GM12878 (cell line): ENCODE results near the gene GJA5. TPM values are rescaled to one million over a fixed set of nuclear protein-coding genes. Genes with fewer than 3 reads are reported as not detected.

Source experiments
- ATAC-seq: fragments of 200-7000 bp; cut with Tn5 transposase; 3 replicates; pipeline ENCODE4 v1.9.1; 2020; ENCODE audit warnings: mild to moderate bottlenecking, moderate library complexity
- BruUV-seq: library from RNA; stranded (reverse); fragments of 400-500 nt; replicated peaks from 2 replicates; lab custom pipeline; 2021; lab: Mats Ljungman, UMichigan
- CTCF ChIA-PET: fragments of 300-600 bp; sonication (Branson Sonifier 250); formaldehyde crosslinking; extraction: SDS; loops from one replicate; lab custom pipeline; 2021; ENCODE audit warnings: inconsistent platforms; lab: Yijun Ruan, JAX
- POLR2A ChIA-PET: fragments of 350-600 bp; formaldehyde crosslinking; extraction: SDS; loops from one replicate; lab custom pipeline; 2021; ENCODE audit warnings: inconsistent platforms; lab: Charles Lee
- RAD21 ChIA-PET: fragments of 300-600 bp; sonication (Branson Sonifier 250); formaldehyde crosslinking; loops from one replicate; lab custom pipeline; 2023; ENCODE audit warnings: antibody characterized with exemption; ENCODE audit not compliant: unreplicated experiment; lab: Charles Lee
- SMC1A ChIA-PET: fragments of 300-600 bp; sonication (Branson Sonifier 250); formaldehyde crosslinking; loops from one replicate; lab custom pipeline; 2023; ENCODE audit not compliant: unreplicated experiment, uncharacterized antibody; lab: Charles Lee
- DNase-seq: peaks from one replicate; pipeline ENCODE4 v3.0.0-alpha.2; 2011; ENCODE audit warnings: low read depth, low spot score
- FAIRE-seq: peaks from 3 replicates; lab custom pipeline; 2011; peaks lifted over from hg19 to GRCh38; lab: Jason Lieb, UNC
- H2AFZ ChIP-seq: 2 replicates; pipeline ENCODE4 v1.6.0; 2011; ENCODE audit warnings: low read depth, low read length, control low read depth; ENCODE audit not compliant: control insufficient read depth
- H3K27ac ChIP-seq: 2 replicates; pipeline ENCODE4 v1.5.1; 2011; ENCODE audit warnings: control low read depth; ENCODE audit not compliant: control insufficient read depth, insufficient read depth
- H3K27me3 ChIP-seq, 2 experiments: replicated peaks in 1 of 2; 2 replicates each; pipeline versions ENCODE4 v1.6.0 to v1.6.1; 2011; ENCODE audit warnings: low read length in 1 of 2; ENCODE audit not compliant: control insufficient read depth in 2 of 2, insufficient read depth in 2 of 2
- H3K36me3 ChIP-seq, 2 experiments: 2 replicates each; pipeline ENCODE4 v1.5.1; 2011; ENCODE audit warnings: low read length in 1 of 2; ENCODE audit not compliant: control insufficient read depth in 2 of 2, insufficient read depth in 2 of 2
- H3K4me1 ChIP-seq: 2 replicates; pipeline ENCODE4 v1.6.1; 2011; ENCODE audit warnings: mild to moderate bottlenecking, low read length, moderate library complexity, mixed read lengths; ENCODE audit not compliant: control insufficient read depth, insufficient read depth
- H3K4me2 ChIP-seq: 2 replicates; pipeline ENCODE4 v1.6.0; 2011; ENCODE audit warnings: control low read depth; ENCODE audit not compliant: control insufficient read depth, insufficient read depth
- H3K4me3 ChIP-seq: fragments of 200-600 bp; sonication (generic); 2 replicates; pipeline ENCODE4 v1.5.1; 2016
- H3K79me2 ChIP-seq: 2 replicates; pipeline ENCODE4 v1.6.0; 2011; ENCODE audit warnings: low read length; ENCODE audit not compliant: control insufficient read depth, insufficient read depth
- H3K9ac ChIP-seq: 2 replicates; pipeline ENCODE4 v1.8.0; 2011; ENCODE audit warnings: low read length, control low read depth, mixed read lengths; ENCODE audit not compliant: control insufficient read depth, insufficient read depth
- H3K9me3 ChIP-seq: replicated peaks from 3 replicates; pipeline ENCODE4 v1.5.1; 2011; ENCODE audit warnings: mild to moderate bottlenecking, low read length; ENCODE audit not compliant: control insufficient read depth, insufficient read depth
- H4K20me1 ChIP-seq: 2 replicates; pipeline ENCODE4 v1.6.0; 2011; ENCODE audit not compliant: control insufficient read depth, insufficient read depth
- CHD1 ChIP-seq: IDR thresholded peaks from 2 replicates; pipeline ENCODE4 v1.6.1; 2012; ENCODE audit warnings: low read depth, low read length, improper control_type of control experiment
- CHD2 ChIP-seq: IDR thresholded peaks from 2 replicates; pipeline ENCODE4 v1.6.1; 2011; ENCODE audit warnings: low read depth, low read length, improper control_type of control experiment, borderline replicate concordance
- FOS ChIP-seq: IDR thresholded peaks from 3 replicates; pipeline ENCODE4 v1.6.1; 2011; ENCODE audit warnings: borderline replicate concordance; ENCODE audit not compliant: insufficient read length; ENCODE audit errors: extremely low read depth
- KLF5 ChIP-seq: fragments of 450-650 bp; IDR thresholded peaks from 2 replicates; pipeline ENCODE4 v1.6.1; 2014; ENCODE audit warnings: mild to moderate bottlenecking; ENCODE audit not compliant: partially characterized antibody
- NR2C2 ChIP-seq: IDR thresholded peaks from 2 replicates; pipeline ENCODE4 v1.6.1; 2011; ENCODE audit warnings: borderline replicate concordance, low read depth; ENCODE audit not compliant: control insufficient read depth, insufficient read length
- RB1 ChIP-seq: fragments of 450-650 bp; formaldehyde crosslinking; IDR thresholded peaks from 2 replicates; pipeline ENCODE4 v1.6.1; 2017; ENCODE audit warnings: mild to moderate bottlenecking, borderline replicate concordance
- SP1 ChIP-seq: IDR thresholded peaks from one replicate; pipeline ENCODE4 v1.6.1; 2011; ENCODE audit warnings: low read depth, low read length
- WGBS: methylation state at CpG from one replicate; pipeline ENCODE4 v1.1.6; 2016; ENCODE audit warnings: low lambda C conversion rate; ENCODE audit not compliant: insufficient replicate concordance, insufficient coverage; ENCODE audit errors: missing lambda C conversion rate; 5-methylcytosine and 5-hydroxymethylcytosine counted together
- in situ Hi-C: fragments of 300-500 bp; cut with MboI; formaldehyde crosslinking; loops from 9 replicates; pipeline ENCODE4 v1.14.3; 2018; ENCODE audit warnings: mixed read lengths
- intact Hi-C: fragments of 100-400 bp; cut with micrococcal nuclease; formaldehyde crosslinking; loops from one replicate; pipeline ENCODE4 v1.14.2; 2022; ENCODE audit not compliant: unreplicated experiment
- polyA plus RNA-seq, 11 experiments: library from polyadenylated mRNA; depleted of rRNA in 4 of 11; unstranded in 6 of 11; stranded (reverse) in 5 of 11; fragments of >200 nt; fragmentation: Nextera tagmentation in 4 of 11; fragmentation: Illumina TruSeq in 1 of 11; extraction: Ambion mirVana in 4 of 11; extraction: Trizol in 1 of 11; gene quantifications; 1 replicate in 1 of 11; 2 replicates in 10 of 11; pipeline versions ENCODE4 v1.2.1 to v1.2.3, GENCODE V29; 2011 to 2016; ENCODE audit warnings: inconsistent platforms in 2 of 11, missing spikeins in 2 of 11, low read depth in 1 of 11
- total RNA-seq, 4 experiments: library from RNA; depleted of rRNA in 3 of 4; stranded (reverse); fragments of >200 nt in 3 of 4; fragmentation: Illumina TruSeq in 1 of 4; extraction: Trizol in 1 of 4; gene quantifications; 2 replicates each; pipeline versions ENCODE4 v1.2.1 to v1.2.3, GENCODE V29; 2013 to 2021
- TF ChIP-seq, protein P1 (sequence below): fragments of 450-650 bp; formaldehyde crosslinking; IDR thresholded peaks from 2 replicates; pipeline ENCODE4 v1.5.0; 2022; ENCODE audit warnings: mild to moderate bottlenecking, missing genetic modification characterization
- TF ChIP-seq, protein P2 (sequence below): fragments of 150-350 bp; IDR thresholded peaks from 2 replicates; pipeline ENCODE4 v1.6.1; 2016; ENCODE audit warnings: low read depth, low read length
- TF ChIP-seq, protein P3 (sequence below): fragments of 450-650 bp; IDR thresholded peaks from 2 replicates; pipeline ENCODE4 v1.6.1; 2016; ENCODE audit warnings: mild to moderate bottlenecking
- TF ChIP-seq, protein P4 (sequence below): fragments of 450-650 bp; IDR thresholded peaks from 2 replicates; pipeline ENCODE4 v1.6.1; 2018; ENCODE audit warnings: mild to moderate bottlenecking, low read depth, moderate library complexity; ENCODE audit not compliant: partially characterized antibody

GJA5 gene
- total and polyA plus RNA-seq, 10 of the 15 experiments (the other 5 are each of a cell fraction or from before 2014, with no cell fraction given), result not detected

DNA sequence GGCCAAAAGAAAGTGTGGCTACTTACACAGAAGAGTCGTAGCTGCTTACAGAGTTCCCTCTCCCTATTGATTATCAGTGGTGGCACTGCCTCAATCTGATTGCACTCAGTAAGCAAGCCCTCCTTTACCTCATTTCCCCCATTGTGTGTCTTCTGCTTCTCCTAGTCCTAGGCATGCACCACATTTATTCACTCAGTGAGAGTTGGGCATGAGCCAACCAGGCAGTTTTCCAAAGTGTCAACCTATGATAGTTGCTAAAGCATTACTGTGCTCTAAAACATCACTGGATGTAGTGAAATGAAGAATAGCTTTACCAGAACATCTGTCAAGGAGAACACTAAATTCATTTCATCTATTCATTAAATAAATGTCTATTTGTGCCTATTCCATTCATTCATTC lies 19.3 kb downstream of the GJA5 start (continued):
- TF ChIP-seq, protein P1, sequence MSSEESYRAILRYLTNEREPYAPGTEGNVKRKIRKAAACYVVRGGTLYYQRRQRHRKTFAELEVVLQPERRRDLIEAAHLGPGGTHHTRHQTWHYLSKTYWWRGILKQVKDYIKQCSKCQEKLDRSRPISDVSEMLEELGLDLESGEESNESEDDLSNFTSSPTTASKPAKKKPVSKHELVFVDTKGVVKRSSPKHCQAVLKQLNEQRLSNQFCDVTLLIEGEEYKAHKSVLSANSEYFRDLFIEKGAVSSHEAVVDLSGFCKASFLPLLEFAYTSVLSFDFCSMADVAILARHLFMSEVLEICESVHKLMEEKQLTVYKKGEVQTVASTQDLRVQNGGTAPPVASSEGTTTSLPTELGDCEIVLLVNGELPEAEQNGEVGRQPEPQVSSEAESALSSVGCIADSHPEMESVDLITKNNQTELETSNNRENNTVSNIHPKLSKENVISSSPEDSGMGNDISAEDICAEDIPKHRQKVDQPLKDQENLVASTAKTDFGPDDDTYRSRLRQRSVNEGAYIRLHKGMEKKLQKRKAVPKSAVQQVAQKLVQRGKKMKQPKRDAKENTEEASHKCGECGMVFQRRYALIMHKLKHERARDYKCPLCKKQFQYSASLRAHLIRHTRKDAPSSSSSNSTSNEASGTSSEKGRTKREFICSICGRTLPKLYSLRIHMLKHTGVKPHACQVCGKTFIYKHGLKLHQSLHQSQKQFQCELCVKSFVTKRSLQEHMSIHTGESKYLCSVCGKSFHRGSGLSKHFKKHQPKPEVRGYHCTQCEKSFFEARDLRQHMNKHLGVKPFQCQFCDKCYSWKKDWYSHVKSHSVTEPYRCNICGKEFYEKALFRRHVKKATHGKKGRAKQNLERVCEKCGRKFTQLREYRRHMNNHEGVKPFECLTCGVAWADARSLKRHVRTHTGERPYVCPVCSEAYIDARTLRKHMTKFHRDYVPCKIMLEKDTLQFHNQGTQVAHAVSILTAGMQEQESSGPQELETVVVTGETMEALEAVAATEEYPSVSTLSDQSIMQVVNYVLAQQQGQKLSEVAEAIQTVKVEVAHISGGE, result no peak
- TF ChIP-seq CHD2 (no peak), KLF5 (no peak), RB1 (no peak)
- TF ChIP-seq, protein P2, sequence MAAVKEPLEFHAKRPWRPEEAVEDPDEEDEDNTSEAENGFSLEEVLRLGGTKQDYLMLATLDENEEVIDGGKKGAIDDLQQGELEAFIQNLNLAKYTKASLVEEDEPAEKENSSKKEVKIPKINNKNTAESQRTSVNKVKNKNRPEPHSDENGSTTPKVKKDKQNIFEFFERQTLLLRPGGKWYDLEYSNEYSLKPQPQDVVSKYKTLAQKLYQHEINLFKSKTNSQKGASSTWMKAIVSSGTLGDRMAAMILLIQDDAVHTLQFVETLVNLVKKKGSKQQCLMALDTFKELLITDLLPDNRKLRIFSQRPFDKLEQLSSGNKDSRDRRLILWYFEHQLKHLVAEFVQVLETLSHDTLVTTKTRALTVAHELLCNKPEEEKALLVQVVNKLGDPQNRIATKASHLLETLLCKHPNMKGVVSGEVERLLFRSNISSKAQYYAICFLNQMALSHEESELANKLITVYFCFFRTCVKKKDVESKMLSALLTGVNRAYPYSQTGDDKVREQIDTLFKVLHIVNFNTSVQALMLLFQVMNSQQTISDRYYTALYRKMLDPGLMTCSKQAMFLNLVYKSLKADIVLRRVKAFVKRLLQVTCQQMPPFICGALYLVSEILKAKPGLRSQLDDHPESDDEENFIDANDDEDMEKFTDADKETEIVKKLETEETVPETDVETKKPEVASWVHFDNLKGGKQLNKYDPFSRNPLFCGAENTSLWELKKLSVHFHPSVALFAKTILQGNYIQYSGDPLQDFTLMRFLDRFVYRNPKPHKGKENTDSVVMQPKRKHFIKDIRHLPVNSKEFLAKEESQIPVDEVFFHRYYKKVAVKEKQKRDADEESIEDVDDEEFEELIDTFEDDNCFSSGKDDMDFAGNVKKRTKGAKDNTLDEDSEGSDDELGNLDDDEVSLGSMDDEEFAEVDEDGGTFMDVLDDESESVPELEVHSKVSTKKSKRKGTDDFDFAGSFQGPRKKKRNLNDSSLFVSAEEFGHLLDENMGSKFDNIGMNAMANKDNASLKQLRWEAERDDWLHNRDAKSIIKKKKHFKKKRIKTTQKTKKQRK, result no peak

DNA sequence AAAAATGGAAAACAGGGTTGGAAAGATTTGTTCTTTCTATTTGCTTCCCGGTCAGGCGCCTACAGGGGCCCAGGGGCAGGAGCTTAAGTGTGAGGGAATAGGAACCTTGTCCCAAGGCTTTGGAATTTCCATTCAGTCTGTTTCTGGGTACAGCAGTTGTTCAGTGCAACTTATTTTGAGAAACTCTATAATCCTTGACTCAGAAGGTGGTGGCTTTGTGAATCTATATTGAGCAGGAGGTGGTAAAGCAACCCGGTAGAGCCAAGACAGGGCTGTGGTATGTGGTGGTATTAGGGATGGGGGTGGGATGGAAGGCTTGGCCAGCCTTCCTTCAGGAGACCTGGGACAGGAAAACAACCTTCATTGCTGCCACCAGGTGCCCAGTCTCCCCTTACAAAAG lies 20.0 kb downstream of the GJA5 start:
- POLR2A ChIA-PET, result no interaction called here
- no peak overlapping the region for H3K27ac ChIP-seq
- no peak overlapping the region for H3K4me2 ChIP-seq
- CTCF ChIA-PET, result no interaction called here
- no peaks in the 10 kb centered on the region; a peak in 1 of 4 replicates for H3K27me3 ChIP-seq
- intact Hi-C loops, result no loop called here
- no peaks in the 10 kb centered on the region for H3K79me2 ChIP-seq
- in situ Hi-C loops, result no loop called here
- H3K36me3 ChIP-seq, result no peaks in the 10 kb centered on the region
- H3K4me3 ChIP-seq, result no peak overlapping the region
- SMC1A ChIA-PET, result interaction anchor here (0.9 kb wide), 1 partner anchor 12 kb away, joined by 3 read pairs; no protein-coding TSS in a partner anchor
- no peaks in the 10 kb centered on the region for H3K9me3 ChIP-seq
- BruUV-seq, result no TSS peak
- no peak overlapping the region for H3K9ac ChIP-seq
- no peaks in the 10 kb centered on the region for H3K4me1 ChIP-seq
- 28% methylated on average over 3 of the region's 3 CpGs for WGBS
- DNase-seq, result no peak
- H4K20me1 ChIP-seq, result no peaks in the 10 kb centered on the region
- RAD21 ChIA-PET, result no interaction called here
- H2AFZ ChIP-seq, result no peak overlapping the region
- FAIRE-seq, result no peak
- no peak for ATAC-seq
- TF ChIP-seq SP1, result no peak
- no peak for TF ChIP-seq FOS
- no peak for TF ChIP-seq NR2C2
- TF ChIP-seq CHD1, result no peak
- TF ChIP-seq, protein P3, sequence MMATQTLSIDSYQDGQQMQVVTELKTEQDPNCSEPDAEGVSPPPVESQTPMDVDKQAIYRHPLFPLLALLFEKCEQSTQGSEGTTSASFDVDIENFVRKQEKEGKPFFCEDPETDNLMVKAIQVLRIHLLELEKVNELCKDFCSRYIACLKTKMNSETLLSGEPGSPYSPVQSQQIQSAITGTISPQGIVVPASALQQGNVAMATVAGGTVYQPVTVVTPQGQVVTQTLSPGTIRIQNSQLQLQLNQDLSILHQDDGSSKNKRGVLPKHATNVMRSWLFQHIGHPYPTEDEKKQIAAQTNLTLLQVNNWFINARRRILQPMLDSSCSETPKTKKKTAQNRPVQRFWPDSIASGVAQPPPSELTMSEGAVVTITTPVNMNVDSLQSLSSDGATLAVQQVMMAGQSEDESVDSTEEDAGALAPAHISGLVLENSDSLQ, result no peak
- TF ChIP-seq, protein P4, sequence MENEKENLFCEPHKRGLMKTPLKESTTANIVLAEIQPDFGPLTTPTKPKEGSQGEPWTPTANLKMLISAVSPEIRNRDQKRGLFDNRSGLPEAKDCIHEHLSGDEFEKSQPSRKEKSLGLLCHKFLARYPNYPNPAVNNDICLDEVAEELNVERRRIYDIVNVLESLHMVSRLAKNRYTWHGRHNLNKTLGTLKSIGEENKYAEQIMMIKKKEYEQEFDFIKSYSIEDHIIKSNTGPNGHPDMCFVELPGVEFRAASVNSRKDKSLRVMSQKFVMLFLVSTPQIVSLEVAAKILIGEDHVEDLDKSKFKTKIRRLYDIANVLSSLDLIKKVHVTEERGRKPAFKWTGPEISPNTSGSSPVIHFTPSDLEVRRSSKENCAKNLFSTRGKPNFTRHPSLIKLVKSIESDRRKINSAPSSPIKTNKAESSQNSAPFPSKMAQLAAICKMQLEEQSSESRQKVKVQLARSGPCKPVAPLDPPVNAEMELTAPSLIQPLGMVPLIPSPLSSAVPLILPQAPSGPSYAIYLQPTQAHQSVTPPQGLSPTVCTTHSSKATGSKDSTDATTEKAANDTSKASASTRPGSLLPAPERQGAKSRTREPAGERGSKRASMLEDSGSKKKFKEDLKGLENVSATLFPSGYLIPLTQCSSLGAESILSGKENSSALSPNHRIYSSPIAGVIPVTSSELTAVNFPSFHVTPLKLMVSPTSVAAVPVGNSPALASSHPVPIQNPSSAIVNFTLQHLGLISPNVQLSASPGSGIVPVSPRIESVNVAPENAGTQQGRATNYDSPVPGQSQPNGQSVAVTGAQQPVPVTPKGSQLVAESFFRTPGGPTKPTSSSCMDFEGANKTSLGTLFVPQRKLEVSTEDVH, result no peak
